ENCODE measurements around the gene IGFBP7. TPM values are rescaled to one million over a fixed set of nuclear protein-coding genes. Genes with fewer than 3 reads are reported as not detected.

IGFBP7 gene
- total and polyA plus RNA-seq, 2 donors from 2014 or later, result 1,703 to 2,157 TPM

DNA sequence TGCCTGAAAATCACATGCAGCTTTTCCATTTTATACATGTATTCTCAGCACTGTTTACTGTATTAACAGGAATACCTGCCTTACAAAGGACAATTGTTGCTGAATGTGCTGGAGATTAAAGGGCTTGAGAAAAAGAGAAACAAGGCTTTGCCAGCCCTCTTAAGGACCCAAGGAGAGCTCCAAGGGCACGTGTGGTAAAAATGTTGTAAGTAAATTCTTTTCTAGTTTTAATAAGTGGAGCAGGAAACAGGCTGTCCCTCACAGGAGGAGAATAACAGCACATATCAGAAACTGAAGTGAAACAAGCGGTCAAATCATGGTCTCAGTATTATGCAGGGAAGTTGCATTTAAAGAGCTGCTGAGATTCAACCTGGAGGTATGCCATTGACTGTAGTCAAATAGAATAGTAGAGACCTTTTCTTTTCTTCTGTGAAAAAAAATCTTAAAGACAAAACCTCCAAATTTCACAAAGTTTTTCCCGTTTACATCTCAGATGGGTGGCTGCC, 18.5 kb downstream of the IGFBP7 start:
- FAIRE-seq (no peak), DNase-seq (peak in 1 of 5 donors; percentile 33)
- Histone ChIP-seq H3K9me3 (ENCODE audit: control insufficient read depth in 2 of 3, insufficient read depth in 1 of 3, low read length in 3 of 3) (no peaks in the 10 kb centered on the region), H3K9ac (ENCODE audit: low read length in 3 of 3) (peak overlapping the region in 2 of 3 donors; percentile 1 to 14), H3K4me3 (ENCODE audit: low read length in 3 of 3) (no peak overlapping the region), H3K4me1 (ENCODE audit: control insufficient read depth in 2 of 3, insufficient read depth in 2 of 3, low read depth in 1 of 3, low read length in 3 of 3) (peaks cover 21 to 46% (median 24%) of the 10 kb centered on the region in 3 donors), H3K36me3 (ENCODE audit: control insufficient read depth in 2 of 3, insufficient read depth in 3 of 3, low read length in 3 of 3) (peaks cover 0 to 16% (median 0%) of the 10 kb centered on the region in 3 donors), H3K27ac (ENCODE audit: low read depth in 2 of 2, low read length in 2 of 2) (peak overlapping the region; percentile 38 to 74), H3K27me3 (ENCODE audit: control insufficient read depth, insufficient read depth, low read length) (no peaks in the 10 kb centered on the region)
- TF ChIP-seq, protein P1, sequence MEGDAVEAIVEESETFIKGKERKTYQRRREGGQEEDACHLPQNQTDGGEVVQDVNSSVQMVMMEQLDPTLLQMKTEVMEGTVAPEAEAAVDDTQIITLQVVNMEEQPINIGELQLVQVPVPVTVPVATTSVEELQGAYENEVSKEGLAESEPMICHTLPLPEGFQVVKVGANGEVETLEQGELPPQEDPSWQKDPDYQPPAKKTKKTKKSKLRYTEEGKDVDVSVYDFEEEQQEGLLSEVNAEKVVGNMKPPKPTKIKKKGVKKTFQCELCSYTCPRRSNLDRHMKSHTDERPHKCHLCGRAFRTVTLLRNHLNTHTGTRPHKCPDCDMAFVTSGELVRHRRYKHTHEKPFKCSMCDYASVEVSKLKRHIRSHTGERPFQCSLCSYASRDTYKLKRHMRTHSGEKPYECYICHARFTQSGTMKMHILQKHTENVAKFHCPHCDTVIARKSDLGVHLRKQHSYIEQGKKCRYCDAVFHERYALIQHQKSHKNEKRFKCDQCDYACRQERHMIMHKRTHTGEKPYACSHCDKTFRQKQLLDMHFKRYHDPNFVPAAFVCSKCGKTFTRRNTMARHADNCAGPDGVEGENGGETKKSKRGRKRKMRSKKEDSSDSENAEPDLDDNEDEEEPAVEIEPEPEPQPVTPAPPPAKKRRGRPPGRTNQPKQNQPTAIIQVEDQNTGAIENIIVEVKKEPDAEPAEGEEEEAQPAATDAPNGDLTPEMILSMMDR (IDR thresholded peaks at IDR 0.05; ENCODE audit: borderline replicate concordance, extremely low read depth, insufficient read depth), result no peak
- intact Hi-C loops (cut with DNase I), result no loop called here

DNA sequence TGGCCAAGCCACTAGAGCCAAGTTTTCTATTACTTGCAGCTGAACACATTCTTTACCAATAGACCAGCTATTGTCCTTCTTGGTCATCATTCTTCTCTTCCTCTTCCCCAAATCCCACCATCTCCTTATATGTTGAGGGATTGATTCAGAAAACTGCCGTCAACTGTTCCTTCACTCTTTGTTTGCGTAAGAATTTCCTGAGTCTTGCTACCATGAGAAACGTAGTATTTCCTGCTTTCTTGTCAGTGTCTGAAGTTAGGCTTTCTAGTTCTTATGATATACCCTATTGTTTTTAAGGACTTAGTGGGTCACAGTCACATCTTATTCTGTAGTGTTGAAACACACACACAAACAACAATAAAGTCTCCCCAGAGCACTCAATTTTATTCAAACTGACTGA, 20.1 kb downstream of the IGFBP7 start:
- Histone ChIP-seq H3K36me3 (ENCODE audit: control insufficient read depth in 2 of 3, insufficient read depth in 3 of 3, low read length in 3 of 3) (peaks cover 0 to 16% (median 0%) of the 10 kb centered on the region in 3 donors), H3K4me3 (ENCODE audit: low read length in 3 of 3) (no peak overlapping the region), H3K4me1 (ENCODE audit: control insufficient read depth in 2 of 3, insufficient read depth in 2 of 3, low read depth in 1 of 3, low read length in 3 of 3) (peaks cover 16 to 31% (median 17%) of the 10 kb centered on the region in 3 donors), H3K27me3 (ENCODE audit: control insufficient read depth, insufficient read depth, low read length) (no peaks in the 10 kb centered on the region), H3K9me3 (ENCODE audit: control insufficient read depth in 2 of 3, insufficient read depth in 1 of 3, low read length in 3 of 3) (no peaks in the 10 kb centered on the region), H3K27ac (ENCODE audit: low read depth in 2 of 2, low read length in 2 of 2) (peak overlapping the region in 1 of 2 donors; percentile 7), H3K9ac (ENCODE audit: low read length in 3 of 3) (no peak overlapping the region)
- TF ChIP-seq, protein P1 (IDR thresholded peaks at IDR 0.05; ENCODE audit: borderline replicate concordance, extremely low read depth, insufficient read depth), result no peak
- DNase-seq (no peak), FAIRE-seq (no peak)
- intact Hi-C loops (cut with DNase I), result no loop called here

DNA sequence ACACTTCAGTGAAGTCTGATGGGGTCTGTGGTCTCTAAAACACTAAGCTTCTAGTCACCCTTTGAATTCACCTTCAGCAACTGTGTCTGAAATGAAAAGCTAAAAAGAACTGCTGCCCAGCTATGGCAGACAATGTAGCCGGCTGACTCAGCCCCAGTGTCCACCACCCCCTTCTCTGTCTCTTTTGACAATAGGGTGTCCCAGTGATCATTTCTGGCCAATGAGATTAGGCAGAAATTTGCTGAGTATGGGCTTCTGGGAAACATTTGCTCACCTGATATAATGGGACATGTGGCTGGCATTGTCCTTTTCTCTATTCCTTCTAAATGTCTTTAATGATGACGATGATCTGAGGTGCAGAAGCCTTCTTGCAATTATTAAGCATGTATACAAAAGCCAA, 20.6 kb downstream of the IGFBP7 start:
- FAIRE-seq (no peak), DNase-seq (no peak)
- H3K27me3 ChIP-seq (ENCODE audit: control insufficient read depth, insufficient read depth, low read length), result no peaks in the 10 kb centered on the region
- H3K9me3 ChIP-seq (ENCODE audit: control insufficient read depth in 2 of 3, insufficient read depth in 1 of 3, low read length in 3 of 3), result no peaks in the 10 kb centered on the region
- peaks cover 0 to 16% (median 0%) of the 10 kb centered on the region in 3 donors for H3K36me3 ChIP-seq (ENCODE audit: control insufficient read depth in 2 of 3, insufficient read depth in 3 of 3, low read length in 3 of 3)
- peaks cover 10 to 29% (median 12%) of the 10 kb centered on the region in 3 donors for H3K4me1 ChIP-seq (ENCODE audit: control insufficient read depth in 2 of 3, insufficient read depth in 2 of 3, low read depth in 1 of 3, low read length in 3 of 3)
- no peak overlapping the region for H3K9ac ChIP-seq (ENCODE audit: low read length in 3 of 3)
- H3K4me3 ChIP-seq (ENCODE audit: low read length in 3 of 3), result no peak overlapping the region
- peak overlapping the region in 1 of 2 donors; percentile 7 for H3K27ac ChIP-seq (ENCODE audit: low read depth in 2 of 2, low read length in 2 of 2)
- TF ChIP-seq, protein P1 (IDR thresholded peaks at IDR 0.05; ENCODE audit: borderline replicate concordance, extremely low read depth, insufficient read depth), result no peak
- intact Hi-C loops (cut with DNase I), result no loop called here

All from kidney (tissue), 14 donors.